Loucy (cell line): ENCODE data around the gene TTLL3.
A peak's percentile ranks its signal among the peaks of the same experiment; 100 is the strongest.

Experiments
- H2AFZ ChIP-seq: fragments of 200-600 bp; sonication (generic); 2 replicates; pipeline ENCODE4 v1.6.0; 2016; ENCODE audit warnings: antibody characterized with exemption, mild to moderate bottlenecking, low read length, moderate library complexity
- H3F3A ChIP-seq: fragments of 200-600 bp; 2 replicates; pipeline ENCODE4 v1.6.0; 2016; ENCODE audit warnings: antibody characterized with exemption, low read depth, mild to moderate bottlenecking
- H3K27me3 ChIP-seq: fragments of 200-600 bp; sonication (generic); 2 replicates; pipeline ENCODE4 v1.6.1; 2014; ENCODE audit warnings: low read length, mild to moderate bottlenecking; ENCODE audit not compliant: insufficient read depth, poor library complexity, severe bottlenecking
- H3K36me3 ChIP-seq: fragments of 200-600 bp; sonication (generic); 2 replicates; pipeline ENCODE4 v1.6.1; 2016; ENCODE audit warnings: low read length; ENCODE audit not compliant: insufficient read depth
- H3K4me1 ChIP-seq: fragments of 200-600 bp; sonication (generic); 2 replicates; pipeline ENCODE4 v1.5.1; 2014; ENCODE audit warnings: low read length, mild to moderate bottlenecking; ENCODE audit not compliant: insufficient read depth, poor library complexity, severe bottlenecking
- H3K4me2 ChIP-seq: fragments of 200-600 bp; sonication (generic); 2 replicates; pipeline ENCODE4 v1.6.0; 2014; ENCODE audit warnings: antibody characterized with exemption, low read length, low read depth, mild to moderate bottlenecking; ENCODE audit not compliant: poor library complexity, severe bottlenecking
- H3K4me3 ChIP-seq: fragments of 200-600 bp; sonication (generic); 2 replicates; pipeline ENCODE4 v1.5.1; 2014; ENCODE audit warnings: low read length, mild to moderate bottlenecking, mixed read lengths; ENCODE audit not compliant: poor library complexity, severe bottlenecking
- H3K79me2 ChIP-seq: fragments of 200-600 bp; sonication (generic); 2 replicates; pipeline ENCODE4 v1.6.1; 2014; ENCODE audit warnings: low read length; ENCODE audit not compliant: insufficient read depth
- H3K9ac ChIP-seq: fragments of 200-600 bp; sonication (generic); 2 replicates; pipeline ENCODE4 v1.6.0; 2014; ENCODE audit warnings: mild to moderate bottlenecking, low read depth, low read length, moderate library complexity; ENCODE audit not compliant: poor library complexity, severe bottlenecking
- H3K9me2 ChIP-seq: fragments of 200-600 bp; sonication (generic); replicated peaks from 2 replicates; pipeline ENCODE4 v1.6.1; 2016; ENCODE audit warnings: low read depth, low read length, mixed read lengths
- H3K9me3 ChIP-seq: fragments of 200-600 bp; sonication (generic); 2 replicates; pipeline ENCODE4 v1.6.1; 2014; ENCODE audit warnings: mild to moderate bottlenecking, antibody characterized with exemption, low read length, low read depth; ENCODE audit not compliant: insufficient read depth
- H4K20me1 ChIP-seq: fragments of 200-600 bp; sonication (generic); 2 replicates; pipeline ENCODE4 v1.6.0; 2014; ENCODE audit warnings: antibody characterized with exemption, low read length, mild to moderate bottlenecking; ENCODE audit not compliant: insufficient read depth, poor library complexity, severe bottlenecking
- CTCF ChIP-seq: fragments of 200-600 bp; sonication (generic); conservative IDR thresholded peaks from 2 replicates; pipeline ENCODE4 v1.5.1; 2014; ENCODE audit warnings: mild to moderate bottlenecking, antibody characterized with exemption, low read length
- EZH2phosphoT487 ChIP-seq: fragments of 200-600 bp; IDR thresholded peaks from 2 replicates; pipeline ENCODE4 v1.6.1; 2018; ENCODE audit warnings: antibody characterized with exemption, mild to moderate bottlenecking, moderate library complexity, borderline replicate concordance

The TTLL3 gene

GRCh38 chr3:9841015-9841414 lies 31.0 kb downstream of the TTLL3 start:
- H4K20me1 ChIP-seq = no peaks in the 10 kb centered on the region
- no peaks in the 10 kb centered on the region for H3K27me3 ChIP-seq
- no peak overlapping the region for H3K4me2 ChIP-seq
- peaks cover 24% of the 10 kb centered on the region for H3K4me1 ChIP-seq
- no peaks in the 10 kb centered on the region for H3K9me2 ChIP-seq
- no peaks in the 10 kb centered on the region for H3K9me3 ChIP-seq
- H3K9ac ChIP-seq = no peak overlapping the region
- peaks cover 2% of the 10 kb centered on the region; the same call in 1 of the 2 replicates for H3K36me3 ChIP-seq
- H3F3A ChIP-seq = no peaks in the 10 kb centered on the region
- peaks cover 10% of the 10 kb centered on the region; the same call in 1 of the 2 replicates for H3K79me2 ChIP-seq
- no peak for TF ChIP-seq EZH2phosphoT487
- no peak for TF ChIP-seq CTCF
- no peak overlapping the region for H2AFZ ChIP-seq
- no peak overlapping the region for H3K4me3 ChIP-seq

- H3K9ac ChIP-seq = peak within 1 kb of the TSS; percentile 83
- H3K36me3 ChIP-seq = no peaks in the 10 kb centered on the region
- no peaks in the 10 kb centered on the region for H4K20me1 ChIP-seq
- H3K4me2 ChIP-seq = peak within 1 kb of the TSS; percentile 85
- no peaks in the 10 kb centered on the region for H3K27me3 ChIP-seq
- peak within 1 kb of the TSS; percentile 96 for H3K4me3 ChIP-seq
- H3F3A ChIP-seq = no peaks in the 10 kb centered on the region
- peak within 1 kb of the TSS; percentile 98 for H2AFZ ChIP-seq
- H3K9me3 ChIP-seq = no peaks in the 10 kb centered on the region
- TF ChIP-seq CTCF (no peak), EZH2phosphoT487 (no peak)
- H3K9me2 ChIP-seq = no peaks in the 10 kb centered on the region
- H3K4me1 ChIP-seq = peaks cover 12% of the 10 kb centered on the region
- H3K79me2 ChIP-seq = peaks cover 10% of the 10 kb centered on the region; the same call in 1 of the 2 replicates
These were observed 33.8 kb downstream of the TTLL3 start, which contains the start of gene RPUSD3 for GRCh38 chr3:9843715-9844438. Gene RPUSD3, minus strand, starts transcription at chr3:9844008. Its CDS starts 18 bp downstream, at chr3:9843990.

DNA sequence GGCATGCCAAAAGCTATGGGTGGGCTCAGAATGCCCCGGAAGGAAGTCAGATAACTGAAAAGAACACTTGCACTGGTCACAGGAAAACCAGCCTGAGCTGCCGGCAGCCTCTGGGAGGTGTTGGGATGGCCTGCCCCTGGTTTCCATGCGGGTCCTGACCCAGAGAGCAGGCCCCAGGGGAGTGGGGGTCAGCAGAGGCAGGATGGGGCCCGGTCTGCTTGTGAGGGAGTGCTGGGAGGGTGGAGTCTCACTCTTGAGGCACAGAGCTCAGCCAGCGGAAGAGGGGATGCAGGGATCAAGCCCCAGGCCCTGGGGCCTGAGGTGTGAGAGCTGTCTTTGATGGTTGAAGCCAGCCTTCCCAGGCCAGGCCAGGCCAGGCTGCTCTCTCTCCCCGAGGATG lies 36.2 kb downstream of the TTLL3 start:
- H4K20me1 ChIP-seq = no peaks in the 10 kb centered on the region
- peaks cover 10% of the 10 kb centered on the region; the same call in 1 of the 2 replicates for H3K79me2 ChIP-seq
- H3K36me3 ChIP-seq = no peaks in the 10 kb centered on the region

More for the DNA sequence above, 36.2 kb downstream of the TTLL3 start:
- no peak overlapping the region for H2AFZ ChIP-seq
- H3K4me2 ChIP-seq = no peak overlapping the region
- no peaks in the 10 kb centered on the region for H3K9me3 ChIP-seq
- H3K4me3 ChIP-seq = no peak overlapping the region
- H3K4me1 ChIP-seq = peaks cover 10% of the 10 kb centered on the region
- H3F3A ChIP-seq = no peaks in the 10 kb centered on the region
- H3K9me2 ChIP-seq = no peaks in the 10 kb centered on the region
- H3K27me3 ChIP-seq = no peaks in the 10 kb centered on the region
- H3K9ac ChIP-seq = no peak overlapping the region
- TF ChIP-seq EZH2phosphoT487 (no peak), CTCF (no peak)
